Esophagus squamous epithelium (tissue), 5 donors: ENCODE results near the gene MIS18BP1. TPM values are rescaled to one million over a fixed set of nuclear protein-coding genes. Genes with fewer than 3 reads are reported as not detected.
"Not testable (repeated sequence)": the region's sequence is repeated elsewhere in the genome, so short reads cannot be mapped to it uniquely, and the experiment has no call there.

Source experiments
- DNase-seq: peaks from one replicate; lab custom pipeline; 2025; lab: John Stamatoyannopoulos, UW
- H3K27ac ChIP-seq, 4 donors: fragments of 200-600 bp; sonication (generic); one replicate each; pipeline ENCODE4 v1.5.1; 2016 to 2019; ENCODE audit warnings: mild to moderate bottlenecking in 1 of 4
- H3K27me3 ChIP-seq, 4 donors: fragments of 200-600 bp; sonication (generic); 1 replicate in 3 of 4; 2 replicates in 1 of 4; pipeline versions ENCODE4 v1.5.1 to v1.6.0; 2017 to 2021; ENCODE audit warnings: antibody characterized with exemption in 1 of 4
- H3K36me3 ChIP-seq, 3 donors: fragments of 200-600 bp; sonication (generic); one replicate each; pipeline ENCODE4 v1.5.1; 2016 to 2019
- H3K4me1 ChIP-seq, 3 donors: fragments of 200-600 bp; sonication (generic); one replicate each; pipeline ENCODE4 v1.5.1; 2017 to 2019
- H3K4me3 ChIP-seq, 4 donors: fragments of 200-600 bp; sonication (generic); 1 replicate in 3 of 4; 2 replicates in 1 of 4; pipeline ENCODE4 v1.5.1; 2016 to 2019; ENCODE audit warnings: mild to moderate bottlenecking in 2 of 4, moderate library complexity in 1 of 4
- H3K9me3 ChIP-seq, 3 donors: fragments of 200-600 bp; sonication (generic); one replicate each; pipeline ENCODE4 v1.5.1; 2016 to 2019
- POLR2A ChIP-seq, 4 donors: fragments of 450-650 bp; IDR thresholded peaks; one replicate each; pipeline ENCODE4 v1.6.1; 2017; ENCODE audit warnings: antibody characterized with exemption in 4 of 4, mild to moderate bottlenecking in 4 of 4, moderate library complexity in 3 of 4
- WGBS, 2 donors: methylation state at CpG; one replicate each; pipeline ENCODE4 v1.1.5; 2018; 5-methylcytosine and 5-hydroxymethylcytosine counted together
- intact Hi-C: fragments of 100-400 bp; cut with DNase I; formaldehyde crosslinking; loops from one replicate; pipeline ENCODE4 v1.15.0; 2022
- total RNA-seq, 4 donors: library from RNA; depleted of rRNA; stranded (reverse); fragments of >200 nt; gene quantifications; one replicate each; pipeline ENCODE4 v1.1.0, GENCODE V29; 2016
- TF ChIP-seq, protein P1 (sequence below), 6 experiments: fragments of 450-650 bp in 4 of 6; fragments of 200-600 bp in 2 of 6; sonication (generic) in 2 of 6; IDR thresholded peaks; one replicate each; pipeline ENCODE4 v1.5.1; 2016 to 2019; ENCODE audit warnings: antibody characterized with exemption in 6 of 6, mild to moderate bottlenecking in 4 of 6, moderate library complexity in 4 of 6
- donor health status: DM: yes; HTN: yes; CAD: no.

Gene MIS18BP1
- total RNA-seq, 4 donors from 2014 or later: 16.2 to 30.7 (median 24.2) TPM

DNA sequence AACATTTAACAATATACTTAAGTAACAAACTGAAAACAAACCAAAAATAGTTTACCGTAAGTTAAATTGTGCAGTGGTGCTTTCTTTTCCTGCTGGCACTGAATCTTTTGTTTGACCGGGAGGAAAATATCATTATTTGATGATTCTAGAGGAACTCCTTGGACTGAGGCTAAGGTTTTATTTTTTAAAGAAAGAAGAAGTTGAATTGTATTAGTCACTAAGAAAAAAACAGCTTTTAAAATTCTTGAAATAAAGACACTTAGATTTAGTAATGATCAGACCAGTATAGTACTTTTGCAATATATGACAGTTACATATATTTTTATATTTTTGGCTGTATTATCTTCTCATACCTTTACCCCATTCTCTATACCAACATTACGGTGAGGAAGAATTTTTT, 10.3 kb downstream of the MIS18BP1 start:
- Histone ChIP-seq H3K4me1 (peaks cover 0 to 13% (median 0%) of the 10 kb centered on the region in 3 donors), H3K9me3 (no peaks in the 10 kb centered on the region), H3K4me3 (peak overlapping the region in 1 of 4 donors; percentile 27), H3K36me3 (peaks cover 0 to 30% (median 0%) of the 10 kb centered on the region in 3 donors), H3K27ac (peak overlapping the region in 2 of 4 donors; percentile 40 to 44), H3K27me3 (no peaks in the 10 kb centered on the region)
- no peak for TF ChIP-seq POLR2A (IDR thresholded peaks at IDR 0.05)
- TF ChIP-seq, protein P1, sequence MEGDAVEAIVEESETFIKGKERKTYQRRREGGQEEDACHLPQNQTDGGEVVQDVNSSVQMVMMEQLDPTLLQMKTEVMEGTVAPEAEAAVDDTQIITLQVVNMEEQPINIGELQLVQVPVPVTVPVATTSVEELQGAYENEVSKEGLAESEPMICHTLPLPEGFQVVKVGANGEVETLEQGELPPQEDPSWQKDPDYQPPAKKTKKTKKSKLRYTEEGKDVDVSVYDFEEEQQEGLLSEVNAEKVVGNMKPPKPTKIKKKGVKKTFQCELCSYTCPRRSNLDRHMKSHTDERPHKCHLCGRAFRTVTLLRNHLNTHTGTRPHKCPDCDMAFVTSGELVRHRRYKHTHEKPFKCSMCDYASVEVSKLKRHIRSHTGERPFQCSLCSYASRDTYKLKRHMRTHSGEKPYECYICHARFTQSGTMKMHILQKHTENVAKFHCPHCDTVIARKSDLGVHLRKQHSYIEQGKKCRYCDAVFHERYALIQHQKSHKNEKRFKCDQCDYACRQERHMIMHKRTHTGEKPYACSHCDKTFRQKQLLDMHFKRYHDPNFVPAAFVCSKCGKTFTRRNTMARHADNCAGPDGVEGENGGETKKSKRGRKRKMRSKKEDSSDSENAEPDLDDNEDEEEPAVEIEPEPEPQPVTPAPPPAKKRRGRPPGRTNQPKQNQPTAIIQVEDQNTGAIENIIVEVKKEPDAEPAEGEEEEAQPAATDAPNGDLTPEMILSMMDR (IDR thresholded peaks at IDR 0.05): no peak
- no peak for DNase-seq
- intact Hi-C loops: no loop called here
- WGBS, 2 donors: 60 to 66% methylated on average over 3 of the region's 3 CpGs

DNA sequence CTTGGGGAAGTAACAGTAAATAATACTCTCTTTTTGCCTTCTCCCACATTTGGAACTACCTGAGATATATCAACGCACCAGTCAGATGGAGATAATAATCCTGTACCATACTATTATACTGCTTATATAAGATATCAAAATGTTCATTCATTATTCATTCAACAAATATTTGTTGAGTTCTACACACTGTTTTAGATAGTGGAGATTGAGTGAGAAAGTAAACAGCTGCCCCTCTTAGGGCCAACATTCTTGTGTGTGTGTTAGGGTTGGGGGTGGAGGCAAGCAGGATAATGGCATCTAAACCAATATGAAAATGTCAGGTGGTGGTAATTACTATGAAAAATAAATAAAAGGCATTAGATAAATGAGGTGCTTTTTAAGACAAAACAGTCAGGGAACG, 14.0 kb downstream of the MIS18BP1 start:
- Histone ChIP-seq H3K9me3 (no peaks in the 10 kb centered on the region), H3K4me1 (no peaks in the 10 kb centered on the region), H3K4me3 (no peak overlapping the region), H3K27me3 (no peaks in the 10 kb centered on the region), H3K27ac (no peak overlapping the region), H3K36me3 (peaks cover 0 to 58% (median 3%) of the 10 kb centered on the region in 3 donors)
- intact Hi-C loops: no loop called here
- 71 to 73% methylated on average over 2 of the region's 2 CpGs for WGBS, 2 donors
- no peak for DNase-seq
- TF ChIP-seq, protein P1 (IDR thresholded peaks at IDR 0.05): no peak
- TF ChIP-seq POLR2A (IDR thresholded peaks at IDR 0.05): no peak

DNA sequence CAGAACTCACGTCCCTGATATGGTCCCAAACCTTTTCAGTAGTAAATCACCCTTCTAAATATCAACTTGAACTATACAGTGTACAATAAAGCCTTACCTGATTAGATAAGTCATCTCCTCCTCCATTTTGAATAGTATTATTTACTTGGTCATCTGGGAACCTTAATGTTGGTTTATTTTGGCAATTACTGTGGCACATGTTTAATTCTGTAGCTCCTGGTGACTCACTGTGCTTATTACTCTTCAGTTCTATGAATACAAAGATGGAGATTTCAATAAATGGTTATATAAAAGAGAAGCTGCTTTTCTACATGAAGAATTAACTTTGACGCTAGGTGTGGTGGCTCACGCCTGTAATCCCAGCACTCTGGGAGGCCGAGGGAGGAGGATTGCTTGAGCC, 25.4 kb downstream of the MIS18BP1 start:
- Histone ChIP-seq H3K9me3 (no peaks in the 10 kb centered on the region), H3K4me1 (no peaks in the 10 kb centered on the region), H3K4me3 (no peak overlapping the region), H3K27ac (no peak overlapping the region), H3K27me3 (no peaks in the 10 kb centered on the region), H3K36me3 (peaks cover 0 to 100% (median 11%) of the 10 kb centered on the region in 3 donors)
- TF ChIP-seq POLR2A (IDR thresholded peaks at IDR 0.05): no peak
- TF ChIP-seq, protein P1 (IDR thresholded peaks at IDR 0.05): no peak
- intact Hi-C loops: no loop called here
- DNase-seq: no peak
- 91 to 98% methylated on average over 3 to 4 of the region's 4 CpGs for WGBS, 2 donors

DNA sequence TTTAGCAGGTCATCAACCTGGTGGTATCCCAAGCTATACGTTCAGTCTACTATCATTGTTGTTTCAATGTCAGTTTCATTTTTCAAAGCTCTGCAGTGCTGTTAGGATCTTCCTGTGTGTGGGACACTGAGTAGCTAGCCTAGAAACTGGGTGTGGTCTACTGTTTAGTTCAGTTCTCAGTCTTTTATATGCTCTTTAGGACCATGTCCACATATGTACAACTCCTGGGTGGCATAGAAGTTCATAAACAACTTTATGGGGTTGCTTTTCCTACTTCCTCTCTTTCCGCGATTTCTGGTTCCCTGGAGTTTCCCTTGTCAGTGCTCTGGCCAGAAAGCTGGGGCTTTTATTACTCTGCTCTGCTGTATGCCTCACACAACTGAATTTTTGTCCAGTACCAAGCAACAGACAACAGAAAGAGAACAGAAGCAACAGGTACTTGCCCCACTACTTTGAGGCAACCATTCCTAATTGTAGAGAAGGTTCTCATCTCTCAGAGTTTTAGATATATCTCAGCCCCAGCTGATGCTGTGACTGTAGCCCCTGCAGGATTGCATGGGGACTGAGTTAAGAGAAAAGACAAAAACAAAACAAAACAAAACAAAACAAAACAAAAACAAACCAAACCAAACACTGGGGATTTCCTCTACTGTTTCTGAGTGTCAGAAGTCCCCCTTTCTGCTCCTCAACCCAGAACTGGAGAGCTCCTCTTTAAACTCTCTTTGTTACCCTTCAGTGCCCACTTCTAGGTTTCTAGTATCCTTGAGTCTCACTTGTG, 30.3 kb downstream of the MIS18BP1 start:
- TF ChIP-seq POLR2A (IDR thresholded peaks at IDR 0.05): no peak
- TF ChIP-seq, protein P1 (IDR thresholded peaks at IDR 0.05): no peak
- Histone ChIP-seq H3K9me3 (no peaks in the 10 kb centered on the region), H3K27me3 (no peaks in the 10 kb centered on the region), H3K36me3 (peaks cover 0 to 76% (median 14%) of the 10 kb centered on the region in 3 donors), H3K4me1 (no peaks in the 10 kb centered on the region), H3K27ac (no peak overlapping the region), H3K4me3 (no peak overlapping the region)
- intact Hi-C loops: no loop called here
- 83 to 96% methylated on average over 3 of the region's 3 CpGs for whole genome bisulfite sequencing, 2 donors
- DNase-seq: no peak

DNA sequence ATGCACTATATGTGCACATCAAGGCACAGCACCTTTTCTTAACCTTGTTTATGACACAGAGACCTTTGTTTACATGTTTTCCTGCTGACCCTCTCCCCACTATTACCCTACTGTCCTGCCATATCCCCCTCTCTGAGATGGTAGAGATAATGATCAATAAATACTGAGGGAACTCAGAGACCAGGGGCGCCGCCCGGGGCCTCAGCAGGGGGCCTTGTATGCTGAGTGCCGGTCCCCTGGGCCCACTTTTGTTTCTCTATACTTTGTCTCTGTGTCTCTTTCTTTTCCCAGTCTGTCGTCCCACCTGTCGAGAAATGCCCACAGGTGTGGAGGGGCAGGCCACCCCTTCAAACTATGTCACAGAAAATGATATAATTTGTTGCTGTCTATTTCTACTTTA, 38.7 kb downstream of the MIS18BP1 start:
- H3K27me3 ChIP-seq, intact Hi-C loops, DNase-seq, H3K27ac ChIP-seq, H3K9me3 ChIP-seq, H3K4me3 ChIP-seq, H3K4me1 ChIP-seq: not testable (repeated sequence)
- 93 to 98% methylated on average over 6 of the region's 6 CpGs for WGBS, 2 donors
- peaks cover 0 to 92% (median 0%) of the 10 kb centered on the region in 3 donors for H3K36me3 ChIP-seq

DNA sequence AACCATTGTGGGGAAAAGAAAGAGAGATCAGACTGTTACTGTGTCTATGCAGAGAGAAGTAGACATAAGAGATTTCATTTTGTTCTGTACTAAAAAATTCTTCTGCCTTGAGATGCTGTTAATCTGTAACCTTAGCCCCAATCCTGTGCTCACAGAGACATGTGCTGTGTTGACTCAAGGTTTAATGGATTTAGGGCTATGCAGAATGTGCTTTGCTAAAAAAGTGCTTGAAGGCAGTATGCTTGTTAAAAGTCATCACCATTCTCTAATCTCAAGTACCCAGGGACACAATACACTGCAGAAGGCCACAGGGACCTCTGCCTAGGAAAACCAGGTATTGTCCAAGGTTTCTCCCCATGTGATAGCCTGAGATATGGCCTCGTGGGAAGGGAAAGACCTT, 39.3 kb downstream of the MIS18BP1 start:
- H3K4me3 ChIP-seq, H3K4me1 ChIP-seq, H3K27ac ChIP-seq, intact Hi-C loops, DNase-seq, H3K27me3 ChIP-seq, H3K9me3 ChIP-seq: not testable (repeated sequence)
- peaks cover 0 to 98% (median 0%) of the 10 kb centered on the region in 3 donors for H3K36me3 ChIP-seq
- no CpG with 5 or more reads among the region's 1 CpG for whole genome bisulfite sequencing, 2 donors
